Esophagus muscularis mucosa (tissue), 4 donors: ENCODE data around the gene ABCA3. TPM values are rescaled to one million over a fixed set of nuclear protein-coding genes. Genes with fewer than 3 reads are reported as not detected.

Experiments
- DNase-seq: peaks from one replicate; pipeline ENCODE4 v3.0.0-alpha.2; 2017; ENCODE audit errors: extremely low spot score
- H3K27ac ChIP-seq, 4 donors: fragments of 200-600 bp; sonication (generic); replicated peaks in 1 of 4; 1 replicate in 3 of 4; 2 replicates in 1 of 4; pipeline ENCODE4 v1.5.1; 2016 to 2019; ENCODE audit warnings: mild to moderate bottlenecking in 1 of 4
- H3K27me3 ChIP-seq, 4 donors: fragments of 200-600 bp; sonication (generic); one replicate each; pipeline versions ENCODE4 v1.5.1 to v1.6.0; 2016 to 2019
- H3K36me3 ChIP-seq, 4 donors: fragments of 200-600 bp; sonication (generic); one replicate each; pipeline ENCODE4 v1.5.1; 2016 to 2019
- H3K4me1 ChIP-seq, 4 donors: fragments of 200-600 bp; sonication (generic); one replicate each; pipeline ENCODE4 v1.5.1; 2016 to 2019
- H3K4me3 ChIP-seq, 4 donors: fragments of 200-600 bp; sonication (generic); 1 replicate in 2 of 4; 2 replicates in 2 of 4; pipeline ENCODE4 v1.5.1; 2016 to 2019; ENCODE audit warnings: mild to moderate bottlenecking in 4 of 4, moderate library complexity in 1 of 4
- H3K9me3 ChIP-seq, 4 donors: fragments of 200-600 bp; sonication (generic); 1 replicate in 3 of 4; 2 replicates in 1 of 4; pipeline ENCODE4 v1.5.1; 2016 to 2019
- CTCF ChIP-seq, 3 experiments: fragments of 200-600 bp in 2 of 3; fragments of 450-650 bp in 1 of 3; sonication (generic) in 2 of 3; IDR thresholded peaks; one replicate each; pipeline ENCODE4 v1.5.1; 2017 to 2019; ENCODE audit warnings: antibody characterized with exemption in 3 of 3, mild to moderate bottlenecking in 2 of 3, moderate library complexity in 1 of 3
- EP300 ChIP-seq: sonication (generic); formaldehyde crosslinking; IDR thresholded peaks from one replicate; pipeline ENCODE4 v1.6.1; 2017; ENCODE audit warnings: antibody characterized with exemption
- POLR2A ChIP-seq: fragments of 450-650 bp; IDR thresholded peaks from one replicate; pipeline ENCODE4 v1.6.1; 2017; ENCODE audit warnings: antibody characterized with exemption, moderate library complexity, mild to moderate bottlenecking, low read depth
- POLR2AphosphoS5 ChIP-seq, 2 donors: sonication (generic); formaldehyde crosslinking; IDR thresholded peaks; one replicate each; pipeline ENCODE4 v1.6.1; 2017; ENCODE audit warnings: antibody characterized with exemption in 2 of 2
- WGBS: methylation state at CpG from one replicate; pipeline ENCODE4 v1.1.5; 2018; 5-methylcytosine and 5-hydroxymethylcytosine counted together
- intact Hi-C: fragments of 100-400 bp; cut with DNase I; formaldehyde crosslinking; loops from one replicate; pipeline ENCODE4 v1.15.1; 2023
- total RNA-seq, 4 donors: library from RNA; depleted of rRNA; stranded (reverse); fragments of >200 nt; gene quantifications; one replicate each; pipeline versions ENCODE4 v1.1.0 to v1.2.1, GENCODE V29; 2016

Gene ABCA3
- total RNA-seq, 4 donors from 2014 or later: 10.4 to 30.7 (median 18.1) TPM

GRCh38 chr16:2296661-2297505 is 43.6 kb downstream of the ABCA3 start:
- Histone ChIP-seq H3K9me3 (no peaks in the 10 kb centered on the region), H3K4me1 (peaks cover 0 to 5% (median 1%) of the 10 kb centered on the region in 4 donors), H3K36me3 (peaks cover 24 to 94% (median 55%) of the 10 kb centered on the region in 4 donors), H3K27me3 (no peaks in the 10 kb centered on the region), H3K27ac (no peak overlapping the region), H3K4me3 (no peak overlapping the region)
- intact Hi-C loops: no loop called here
- TF ChIP-seq CTCF (IDR thresholded peaks at IDR 0.05) (peak in 1 of 3 experiments; percentile 40), EP300 (no peak)
- DNase-seq: no peak
- WGBS: 100% methylated on average over 14 of the region's 23 CpGs

GRCh38 chr16:2295056-2295798 is 45.3 kb downstream of the ABCA3 start:
- intact Hi-C loops: no loop called here

GRCh38 chr16:2292221-2292620 is 48.3 kb downstream of the ABCA3 start:
- Histone ChIP-seq H3K4me1 (peaks cover 0 to 5% (median 1%) of the 10 kb centered on the region in 4 donors), H3K9me3 (no peaks in the 10 kb centered on the region), H3K27me3 (no peaks in the 10 kb centered on the region), H3K36me3 (peaks cover 32 to 99% (median 73%) of the 10 kb centered on the region in 4 donors), H3K4me3 (no peak overlapping the region), H3K27ac (no peak overlapping the region)
- intact Hi-C loops: no loop called here
- 95% methylated on average over 9 of the region's 9 CpGs for WGBS
- TF ChIP-seq EP300 (no peak), POLR2A (no peak), POLR2AphosphoS5 (IDR thresholded peaks at IDR 0.05) (no peak), CTCF (IDR thresholded peaks at IDR 0.05) (no peak)
- no peak for DNase-seq

More at GRCh38 chr16:2295056-2295798, 45.3 kb downstream of the ABCA3 start:
- no peak for DNase-seq
- H3K27ac ChIP-seq: no peak overlapping the region
- no peaks in the 10 kb centered on the region for H3K27me3 ChIP-seq
- H3K4me1 ChIP-seq: peaks cover 0 to 5% (median 1%) of the 10 kb centered on the region in 4 donors
- TF ChIP-seq POLR2A (no peak), POLR2AphosphoS5 (IDR thresholded peaks at IDR 0.05) (no peak), EP300 (no peak), CTCF (IDR thresholded peaks at IDR 0.05) (no peak)
- WGBS: 86% methylated on average over 18 of the region's 21 CpGs
- no peaks in the 10 kb centered on the region for H3K9me3 ChIP-seq
- H3K4me3 ChIP-seq: no peak overlapping the region
- peaks cover 34 to 98% (median 67%) of the 10 kb centered on the region in 4 donors for H3K36me3 ChIP-seq

GRCh38 chr16:2289282-2289681 is 51.2 kb downstream of the ABCA3 start:
- Histone ChIP-seq H3K4me3 (no peak overlapping the region), H3K27me3 (no peaks in the 10 kb centered on the region), H3K9me3 (no peaks in the 10 kb centered on the region), H3K4me1 (no peaks in the 10 kb centered on the region), H3K36me3 (peaks cover 23 to 99% (median 84%) of the 10 kb centered on the region in 4 donors), H3K27ac (no peak overlapping the region)
- TF ChIP-seq POLR2AphosphoS5 (IDR thresholded peaks at IDR 0.05) (no peak), CTCF (IDR thresholded peaks at IDR 0.05) (no peak), POLR2A (no peak), EP300 (no peak)
- 97% methylated on average over 6 of the region's 23 CpGs for WGBS
- DNase-seq: no peak
- intact Hi-C loops: no loop called here
